HCT116 (cell line): Measurements from ENCODE around the gene OSCP1. TPM values are rescaled to one million over a fixed set of nuclear protein-coding genes. Genes with fewer than 3 reads are reported as not detected.

Source experiments
- ATAC-seq: fragments of 200-7000 bp; cut with Tn5 transposase; 2 replicates; pipeline ENCODE4 v1.9.1; 2020; ENCODE audit warnings: mild to moderate bottlenecking, moderate library complexity
- BruUV-seq: library from RNA; stranded (reverse); fragments of 400-500 nt; replicated peaks from 2 replicates; lab custom pipeline; 2021; lab: Mats Ljungman, UMichigan
- CTCF ChIA-PET: fragments of 300-600 bp; sonication (Branson Sonifier 250); formaldehyde crosslinking; loops from one replicate; lab custom pipeline; 2021; ENCODE audit warnings: antibody characterized with exemption; lab: Charles Lee
- POLR2A ChIA-PET: fragments of 300-600, 350-600 bp; sonication (Branson Sonifier 250); formaldehyde crosslinking; loops from one replicate; lab custom pipeline; 2021; ENCODE audit warnings: antibody characterized with exemption; lab: Charles Lee
- RAD21 ChIA-PET, 2 experiments: fragments of 300-600 bp; sonication (Branson Sonifier 250); formaldehyde crosslinking; loops; one replicate each; lab custom pipeline; 2023; ENCODE audit warnings: low total read pairs in 2 of 2; ENCODE audit not compliant: uncharacterized antibody in 2 of 2, unreplicated experiment in 2 of 2, low non-redundant PET in 1 of 2; lab: Charles Lee
- DNase-seq: peaks from one replicate; pipeline ENCODE4 v3.0.0-alpha.2; 2010; ENCODE audit warnings: low read depth, low spot score
- H2AFZ ChIP-seq: fragments of 200-600 bp; shearing (Covaris generic), sonication (generic); 2 replicates; pipeline ENCODE4 v1.6.1; 2017; ENCODE audit warnings: low read depth, mixed run types, mixed read lengths, antibody characterized with exemption, low read length; ENCODE audit not compliant: poor library complexity, severe bottlenecking
- H3K27ac ChIP-seq: 2 replicates; pipeline ENCODE4 v1.5.1; 2012; ENCODE audit warnings: low read depth, low read length
- H3K27me3 ChIP-seq: fragments of 200-600 bp; sonication (generic); 2 replicates; pipeline ENCODE4 v1.6.1; 2016; ENCODE audit warnings: mixed run types, low read length, mixed read lengths; ENCODE audit not compliant: insufficient read depth
- H3K36me3 ChIP-seq, 2 experiments: fragments of 200-500 bp in 1 of 2; fragments of 200-600 bp in 1 of 2; sonication (Bioruptor generic) in 1 of 2; sonication (generic) in 1 of 2; 2 replicates each; pipeline versions ENCODE4 v1.5.1 to v1.6.1; 2014 to 2016; ENCODE audit warnings: low read length in 2 of 2, inconsistent platforms in 1 of 2, mixed read lengths in 1 of 2, mixed run types in 1 of 2; ENCODE audit not compliant: insufficient read depth in 2 of 2, control insufficient read depth in 1 of 2
- H3K4me1 ChIP-seq, 2 experiments: fragments of 200-600 bp in 1 of 2; sonication (generic) in 1 of 2; 2 replicates each; pipeline versions ENCODE4 v1.5.1 to v1.6.1; 2012 to 2017; ENCODE audit warnings: low read length in 2 of 2, inconsistent platforms in 1 of 2, mild to moderate bottlenecking in 1 of 2, mixed read lengths in 1 of 2, mixed run types in 1 of 2, moderate library complexity in 1 of 2; ENCODE audit not compliant: insufficient read depth in 2 of 2, control insufficient read depth in 1 of 2
- H3K4me2 ChIP-seq: fragments of 200-600 bp; sonication (generic); 2 replicates; pipeline ENCODE4 v1.6.1; 2017; ENCODE audit warnings: mixed run types, low read length, mixed read lengths
- H3K4me3 ChIP-seq, 2 experiments: fragments of 200-600 bp in 1 of 2; sonication (generic) in 1 of 2; replicated peaks in 1 of 2; 2 replicates each; pipeline ENCODE4 v1.5.1; 2011 to 2016; ENCODE audit warnings: low read length in 2 of 2, control low read depth in 1 of 2, low read depth in 1 of 2, mild to moderate bottlenecking in 1 of 2, mixed read lengths in 1 of 2, mixed run types in 1 of 2
- H3K79me2 ChIP-seq: fragments of 200-600 bp; sonication (generic); 2 replicates; pipeline ENCODE4 v1.6.1; 2017; ENCODE audit warnings: mild to moderate bottlenecking, mixed run types, low read length, moderate library complexity, mixed read lengths; ENCODE audit not compliant: insufficient read depth
- H3K9ac ChIP-seq: fragments of 200-600 bp; sonication (generic); 2 replicates; pipeline ENCODE4 v1.6.1; 2016; ENCODE audit warnings: low read length, mixed read lengths
- H3K9me2 ChIP-seq: fragments of 200-600 bp; sonication (generic), shearing (Covaris generic); 2 replicates; pipeline ENCODE4 v1.6.1; 2017; ENCODE audit warnings: mixed run types, mild to moderate bottlenecking, moderate library complexity; ENCODE audit not compliant: insufficient read depth
- H3K9me3 ChIP-seq, 2 experiments: fragments of 200-500 bp in 1 of 2; fragments of 200-600 bp in 1 of 2; sonication (Bioruptor generic) in 1 of 2; sonication (generic) in 1 of 2; 2 replicates each; pipeline ENCODE4 v1.6.1; 2014 to 2017; ENCODE audit warnings: low read length in 2 of 2, mixed read lengths in 2 of 2, inconsistent platforms in 1 of 2, low read depth in 1 of 2, mild to moderate bottlenecking in 1 of 2, mixed run types in 1 of 2, moderate library complexity in 1 of 2; ENCODE audit not compliant: control insufficient read depth in 1 of 2, insufficient read depth in 1 of 2
- H4K20me1 ChIP-seq: fragments of 200-600 bp; sonication (generic), shearing (Covaris generic); 2 replicates; pipeline ENCODE4 v1.6.1; 2017; ENCODE audit warnings: mixed run types, mild to moderate bottlenecking, moderate library complexity; ENCODE audit not compliant: insufficient read depth
- CBX3 ChIP-seq: IDR thresholded peaks from 2 replicates; pipeline ENCODE4 v1.6.1; 2012; ENCODE audit warnings: low read depth
- CEBPB ChIP-seq: IDR thresholded peaks from 2 replicates; pipeline ENCODE4 v1.6.1; 2012; ENCODE audit warnings: low read depth
- CTCF ChIP-seq, 3 experiments: fragments of 200-600 bp in 1 of 3; sonication (generic) in 1 of 3; IDR thresholded peaks in 2 of 3; conservative IDR thresholded peaks in 1 of 3; 2 replicates each; pipeline ENCODE4 v1.5.1; 2012 to 2017; ENCODE audit warnings: low read depth in 2 of 3, low read length in 2 of 3, antibody characterized with exemption in 1 of 3, borderline replicate concordance in 1 of 3, control low read depth in 1 of 3, mild to moderate bottlenecking in 1 of 3, mixed read lengths in 1 of 3, mixed run types in 1 of 3, moderate library complexity in 1 of 3; ENCODE audit not compliant: insufficient read depth in 1 of 3
- EGR1 ChIP-seq: IDR thresholded peaks from 2 replicates; pipeline ENCODE4 v1.6.1; 2012; ENCODE audit warnings: low read depth
- ELF1 ChIP-seq: IDR thresholded peaks from 2 replicates; pipeline ENCODE4 v1.6.1; 2012; ENCODE audit warnings: low read depth, borderline replicate concordance
- EZH2 ChIP-seq: fragments of 200-600 bp; sonication (generic); IDR thresholded peaks from 2 replicates; pipeline ENCODE4 v1.6.1; 2017; ENCODE audit warnings: antibody characterized with exemption, mixed run types
- EZH2phosphoT487 ChIP-seq: fragments of 200-600 bp; IDR thresholded peaks from 2 replicates; pipeline ENCODE4 v1.6.1; 2018; ENCODE audit warnings: antibody characterized with exemption, borderline replicate concordance
- FOSL1 ChIP-seq: IDR thresholded peaks from 2 replicates; pipeline ENCODE4 v1.6.1; 2012; ENCODE audit warnings: low read depth
- JUND ChIP-seq: IDR thresholded peaks from 2 replicates; pipeline ENCODE4 v1.6.1; 2012
- POLR2AphosphoS5 ChIP-seq: IDR thresholded peaks from 2 replicates; pipeline ENCODE4 v1.6.1; 2011; ENCODE audit warnings: mild to moderate bottlenecking, low read depth, low read length, moderate library complexity
- SIN3A ChIP-seq: IDR thresholded peaks from 2 replicates; pipeline ENCODE4 v1.6.1; 2012; ENCODE audit warnings: low read depth
- SP1 ChIP-seq: IDR thresholded peaks from 2 replicates; pipeline ENCODE4 v1.6.1; 2012; ENCODE audit warnings: low read depth
- SRF ChIP-seq: IDR thresholded peaks from 2 replicates; pipeline ENCODE4 v1.6.1; 2012; ENCODE audit warnings: low read depth
- TCF7L2 ChIP-seq: IDR thresholded peaks from 2 replicates; pipeline ENCODE4 v1.7.0; 2011; ENCODE audit warnings: borderline replicate concordance, inconsistent platforms; ENCODE audit not compliant: insufficient read depth, insufficient read length; ENCODE audit errors: extremely low read depth
- YY1 ChIP-seq: IDR thresholded peaks from 2 replicates; pipeline ENCODE4 v1.6.1; 2011; ENCODE audit warnings: low read length, low read depth, moderate library complexity, mild to moderate bottlenecking; ENCODE audit not compliant: insufficient replicate concordance; ENCODE audit errors: extremely low read depth
- ZBTB33 ChIP-seq: IDR thresholded peaks from 2 replicates; pipeline ENCODE4 v1.6.1; 2011; ENCODE audit warnings: mild to moderate bottlenecking, low read length, moderate library complexity; ENCODE audit not compliant: insufficient replicate concordance; ENCODE audit errors: extremely low read depth
- ZNF274 ChIP-seq: fragments of 200-500 bp; sonication (Bioruptor generic); IDR thresholded peaks from 2 replicates; pipeline ENCODE4 v1.6.1; 2014; ENCODE audit warnings: mild to moderate bottlenecking, low read depth, low read length, inconsistent platforms
- intact Hi-C: fragments of 100-400 bp; cut with micrococcal nuclease; formaldehyde crosslinking; loops from 2 replicates; pipeline ENCODE4 v1.10.0; 2022
- total RNA-seq: library from RNA; stranded (reverse); gene quantifications from one replicate; pipeline ENCODE4 v1.2.1, GENCODE V29; 2021; ENCODE audit not compliant: unreplicated experiment
- TF ChIP-seq, protein P1 (sequence below): IDR thresholded peaks from 2 replicates; pipeline ENCODE4 v1.6.1; 2012
- TF ChIP-seq, protein P2 (sequence below): IDR thresholded peaks from 2 replicates; pipeline ENCODE4 v1.6.1; 2012; ENCODE audit warnings: low read depth
- TF ChIP-seq, protein P3 (sequence below): IDR thresholded peaks from 2 replicates; pipeline ENCODE4 v1.6.1; 2012

OSCP1 gene
- total RNA-seq, 1 experiment from 2014 or later = 4.1 TPM

GRCh38 chr1:36497207-36497606, 47.0 kb upstream of the OSCP1 start:
- ChIA-PET RAD21 (no interaction called here), POLR2A (no interaction called here), CTCF (interaction anchor here (1.2 kb wide), 1 partner anchor 19 kb away, joined by 3 read pairs; no protein-coding TSS in a partner anchor)
- Histone ChIP-seq H3K9me2 (no peaks in the 10 kb centered on the region), H2AFZ (no peak overlapping the region), H3K4me1 (no peaks in the 10 kb centered on the region), H3K4me2 (no peak overlapping the region), H3K27ac (no peak overlapping the region), H4K20me1 (no peaks in the 10 kb centered on the region), H3K27me3 (peaks cover 5% of the 10 kb centered on the region), H3K4me3 (no peak overlapping the region), H3K79me2 (no peaks in the 10 kb centered on the region), H3K9ac (no peak overlapping the region), H3K36me3 (no peaks in the 10 kb centered on the region), H3K9me3 (no peaks in the 10 kb centered on the region)
- intact Hi-C loops = no loop called here
- no peak for TF ChIP-seq SP1
- TF ChIP-seq EZH2 = no peak
- TF ChIP-seq EZH2phosphoT487 = no peak
- TF ChIP-seq YY1 = no peak
- no peak for TF ChIP-seq FOSL1
- no peak for TF ChIP-seq ZNF274
- no peak for TF ChIP-seq SRF
- no peak for TF ChIP-seq ELF1
- TF ChIP-seq POLR2AphosphoS5 = no peak
- TF ChIP-seq CTCF (IDR thresholded peaks at IDR 0.05 in 2 of 3, conservative IDR thresholded peaks at IDR 0.05 in 1 of 3; ENCODE audit: borderline replicate concordance in 1 of 3, insufficient read depth in 1 of 3, low read depth in 2 of 3, low read length in 2 of 3) = no peak
- no peak for TF ChIP-seq CEBPB
- TF ChIP-seq, protein P1, sequence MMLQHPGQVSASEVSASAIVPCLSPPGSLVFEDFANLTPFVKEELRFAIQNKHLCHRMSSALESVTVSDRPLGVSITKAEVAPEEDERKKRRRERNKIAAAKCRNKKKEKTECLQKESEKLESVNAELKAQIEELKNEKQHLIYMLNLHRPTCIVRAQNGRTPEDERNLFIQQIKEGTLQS = no peak
- TF ChIP-seq ZBTB33 = no peak
- TF ChIP-seq TCF7L2 = no peak
- no peak for TF ChIP-seq CBX3
- TF ChIP-seq, protein P2, sequence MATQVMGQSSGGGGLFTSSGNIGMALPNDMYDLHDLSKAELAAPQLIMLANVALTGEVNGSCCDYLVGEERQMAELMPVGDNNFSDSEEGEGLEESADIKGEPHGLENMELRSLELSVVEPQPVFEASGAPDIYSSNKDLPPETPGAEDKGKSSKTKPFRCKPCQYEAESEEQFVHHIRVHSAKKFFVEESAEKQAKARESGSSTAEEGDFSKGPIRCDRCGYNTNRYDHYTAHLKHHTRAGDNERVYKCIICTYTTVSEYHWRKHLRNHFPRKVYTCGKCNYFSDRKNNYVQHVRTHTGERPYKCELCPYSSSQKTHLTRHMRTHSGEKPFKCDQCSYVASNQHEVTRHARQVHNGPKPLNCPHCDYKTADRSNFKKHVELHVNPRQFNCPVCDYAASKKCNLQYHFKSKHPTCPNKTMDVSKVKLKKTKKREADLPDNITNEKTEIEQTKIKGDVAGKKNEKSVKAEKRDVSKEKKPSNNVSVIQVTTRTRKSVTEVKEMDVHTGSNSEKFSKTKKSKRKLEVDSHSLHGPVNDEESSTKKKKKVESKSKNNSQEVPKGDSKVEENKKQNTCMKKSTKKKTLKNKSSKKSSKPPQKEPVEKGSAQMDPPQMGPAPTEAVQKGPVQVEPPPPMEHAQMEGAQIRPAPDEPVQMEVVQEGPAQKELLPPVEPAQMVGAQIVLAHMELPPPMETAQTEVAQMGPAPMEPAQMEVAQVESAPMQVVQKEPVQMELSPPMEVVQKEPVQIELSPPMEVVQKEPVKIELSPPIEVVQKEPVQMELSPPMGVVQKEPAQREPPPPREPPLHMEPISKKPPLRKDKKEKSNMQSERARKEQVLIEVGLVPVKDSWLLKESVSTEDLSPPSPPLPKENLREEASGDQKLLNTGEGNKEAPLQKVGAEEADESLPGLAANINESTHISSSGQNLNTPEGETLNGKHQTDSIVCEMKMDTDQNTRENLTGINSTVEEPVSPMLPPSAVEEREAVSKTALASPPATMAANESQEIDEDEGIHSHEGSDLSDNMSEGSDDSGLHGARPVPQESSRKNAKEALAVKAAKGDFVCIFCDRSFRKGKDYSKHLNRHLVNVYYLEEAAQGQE = no peak
- TF ChIP-seq SIN3A = no peak
- TF ChIP-seq, protein P3, sequence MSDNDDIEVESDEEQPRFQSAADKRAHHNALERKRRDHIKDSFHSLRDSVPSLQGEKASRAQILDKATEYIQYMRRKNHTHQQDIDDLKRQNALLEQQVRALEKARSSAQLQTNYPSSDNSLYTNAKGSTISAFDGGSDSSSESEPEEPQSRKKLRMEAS = no peak
- TF ChIP-seq JUND = no peak
- TF ChIP-seq EGR1 = no peak
- ATAC-seq (no peak), DNase-seq (no peak)
- no TSS peak for BruUV-seq
